A549 (cell line): Measurements from ENCODE around the gene ANKRD9.

ENCODE experiments used
- CTCF ChIP-seq: fragments of >200 bp; sonication (Bioruptor Twin); formaldehyde crosslinking; IDR thresholded peaks from 3 replicates; pipeline ENCODE4 v1.5.1; 2016
- FOXS1 ChIP-seq: fragments of 250-450 bp; sonication (Bioruptor Pico); IDR thresholded peaks from 2 replicates; pipeline ENCODE4 v1.5.0; 2020; ENCODE audit warnings: mild to moderate bottlenecking, moderate library complexity
- POLR2A ChIP-seq: IDR thresholded peaks from 2 replicates; pipeline ENCODE4 v1.6.1; 2012; ENCODE audit warnings: mild to moderate bottlenecking, low read length
- POLR2AphosphoS2 ChIP-seq: conservative IDR thresholded peaks from 2 replicates; pipeline ENCODE4 v1.6.1; 2012; ENCODE audit warnings: low read length, improper control_type of control experiment, inconsistent platforms
- RNF2 ChIP-seq: fragments of 200-600 bp; sonication (generic); IDR thresholded peaks from 2 replicates; pipeline ENCODE4 v1.6.1; 2016; ENCODE audit warnings: low read depth, mild to moderate bottlenecking, antibody characterized with exemption, moderate library complexity, borderline replicate concordance

GRCh38 chr14:102487204-102487577 is 22.4 kb downstream of the ANKRD9 start:
- TF ChIP-seq FOXS1 (CRISPR knock-in tag) (no peak), CTCF (no peak), POLR2AphosphoS2 (no peak), POLR2A (no peak), RNF2 (no peak)
